GM23248 (cell line): ENCODE results near the gene GRB10.

ENCODE experiments used
- EZH2 ChIP-seq: fragments of 200-600 bp; sonication (generic); IDR thresholded peaks from 2 replicates; pipeline ENCODE4 v1.6.1; 2018; ENCODE audit warnings: antibody characterized with exemption, mild to moderate bottlenecking; ENCODE audit not compliant: insufficient read depth, poor library complexity, severe bottlenecking
- EZH2phosphoT487 ChIP-seq: fragments of 200-600 bp; sonication (generic); IDR thresholded peaks from 2 replicates; pipeline ENCODE4 v1.6.1; 2018; ENCODE audit warnings: antibody characterized with exemption, moderate library complexity, mild to moderate bottlenecking, low read depth; ENCODE audit not compliant: insufficient read depth

- TF ChIP-seq EZH2phosphoT487 = no peak
- TF ChIP-seq EZH2 = no peak
These were observed 24.5 kb upstream of the GRB10 start for GRCh38 chr7:50807026-50807730.
